Measurements from ENCODE around the gene AKIRIN2.

The AKIRIN2 gene

GRCh38 chr6:87661016-87661415, 41.0 kb downstream of the AKIRIN2 start:
- H3K4me3 ChIP-seq (ENCODE audit: low read length): no peak overlapping the region
- no peak for TF ChIP-seq ZNF274 (IDR thresholded peaks at IDR 0.05; ENCODE audit: low read depth, low read length)

GRCh38 chr6:87660226-87660911, 41.7 kb downstream of the AKIRIN2 start:
- no peak overlapping the region for H3K4me3 ChIP-seq (ENCODE audit: low read length)

GRCh38 chr6:87658516-87658915, 43.5 kb downstream of the AKIRIN2 start:
- no peak for TF ChIP-seq ZNF274 (IDR thresholded peaks at IDR 0.05; ENCODE audit: low read depth, low read length)
- no peak overlapping the region for H3K4me3 ChIP-seq (ENCODE audit: low read length)

More at GRCh38 chr6:87660226-87660911, 41.7 kb downstream of the AKIRIN2 start:
- no peak for TF ChIP-seq ZNF274 (IDR thresholded peaks at IDR 0.05; ENCODE audit: low read depth, low read length)

GRCh38 chr6:87656857-87657256, 45.2 kb downstream of the AKIRIN2 start:
- TF ChIP-seq ZNF274 (IDR thresholded peaks at IDR 0.05; ENCODE audit: low read depth, low read length): no peak
- no peak overlapping the region for H3K4me3 ChIP-seq (ENCODE audit: low read length)

- no peak for TF ChIP-seq ZNF274 (IDR thresholded peaks at IDR 0.05; ENCODE audit: low read depth, low read length)
- no peak overlapping the region for H3K4me3 ChIP-seq (ENCODE audit: low read length)
These were observed 46.2 kb downstream of the AKIRIN2 start for GRCh38 chr6:87655824-87656223.

GRCh38 chr6:87654875-87655454, 47.1 kb downstream of the AKIRIN2 start:
- no peak overlapping the region for H3K4me3 ChIP-seq (ENCODE audit: low read length)
- no peak for TF ChIP-seq ZNF274 (IDR thresholded peaks at IDR 0.05; ENCODE audit: low read depth, low read length)

GRCh38 chr6:87654122-87654521, 47.9 kb downstream of the AKIRIN2 start:
- TF ChIP-seq ZNF274 (IDR thresholded peaks at IDR 0.05; ENCODE audit: low read depth, low read length): no peak
- no peak overlapping the region for H3K4me3 ChIP-seq (ENCODE audit: low read length)

- H3K4me3 ChIP-seq (ENCODE audit: low read length): no peak overlapping the region
- TF ChIP-seq ZNF274 (IDR thresholded peaks at IDR 0.05; ENCODE audit: low read depth, low read length): no peak
These were observed 48.7 kb downstream of the AKIRIN2 start for GRCh38 chr6:87653074-87653962.

GRCh38 chr6:87645080-87645479, 57.0 kb downstream of the AKIRIN2 start:
- peak overlapping the region; percentile 5; the same call in 1 of the 2 replicates for H3K4me3 ChIP-seq (ENCODE audit: low read length)
- no peak for TF ChIP-seq ZNF274 (IDR thresholded peaks at IDR 0.05; ENCODE audit: low read depth, low read length)

- H3K4me3 ChIP-seq (ENCODE audit: low read length): no peak overlapping the region
- TF ChIP-seq ZNF274 (IDR thresholded peaks at IDR 0.05; ENCODE audit: low read depth, low read length): no peak
These were observed 60.9 kb downstream of the AKIRIN2 start for GRCh38 chr6:87641065-87641692.

- TF ChIP-seq ZNF274 (IDR thresholded peaks at IDR 0.05; ENCODE audit: low read depth, low read length): no peak
- no peak overlapping the region for H3K4me3 ChIP-seq (ENCODE audit: low read length)
These were observed 62.7 kb downstream of the AKIRIN2 start for GRCh38 chr6:87639373-87639772.

GRCh38 chr6:87637106-87637505, 64.9 kb downstream of the AKIRIN2 start:
- no peak for TF ChIP-seq ZNF274 (IDR thresholded peaks at IDR 0.05; ENCODE audit: low read depth, low read length)
- H3K4me3 ChIP-seq (ENCODE audit: low read length): no peak overlapping the region

GRCh38 chr6:87636315-87636714, 65.7 kb downstream of the AKIRIN2 start:
- no peak overlapping the region for H3K4me3 ChIP-seq (ENCODE audit: low read length)
- TF ChIP-seq ZNF274 (IDR thresholded peaks at IDR 0.05; ENCODE audit: low read depth, low read length): no peak

GRCh38 chr6:87633851-87634250, 68.2 kb downstream of the AKIRIN2 start:
- TF ChIP-seq ZNF274 (IDR thresholded peaks at IDR 0.05; ENCODE audit: low read depth, low read length): no peak
- no peak overlapping the region for H3K4me3 ChIP-seq (ENCODE audit: low read length)

All from GM08714 (cell line).